ENCODE results near the gene GPSM3. TPM values are rescaled to one million over a fixed set of nuclear protein-coding genes. Genes with fewer than 3 reads are reported as not detected.

The GPSM3 gene
- total RNA-seq, 5 donors from 2014 or later (not counting 1 experiment from before 2014, with no cell fraction given) = 267 to 311 (median 274) TPM

GRCh38 chr6:32177183-32177787 lies 15.2 kb downstream of the GPSM3 start:
- Mint-ChIP-seq H3K4me1 (peaks cover 79 to 88% (median 83%) of the 10 kb centered on the region in 3 donors), H3K27ac (peak overlapping the region; percentile 96 to 99), H3K4me3 (peak overlapping the region; percentile 92 to 98 (median 95)), H3K27me3 (no peaks in the 10 kb centered on the region), H3K9me3 (no peaks in the 10 kb centered on the region), H3K36me3 (peaks cover 17% of the 10 kb centered on the region)
- Histone ChIP-seq H3K27ac (ENCODE audit: low read length) (peak overlapping the region; percentile 94), H3K4me1 (ENCODE audit: control insufficient read depth in 1 of 2, extremely low read depth in 1 of 2, insufficient read depth in 2 of 2, low read length in 2 of 2) (peaks cover 46 to 65% of the 10 kb centered on the region in 2 experiments), H3K36me3 (ENCODE audit: control insufficient read depth in 2 of 2, extremely low read depth in 1 of 2, insufficient read depth in 1 of 2, low read length in 1 of 2) (peaks cover 0 to 23% of the 10 kb centered on the region in 2 donors), H3K4me3 (ENCODE audit: control insufficient read depth in 1 of 2, extremely low read depth in 1 of 2, low read length in 1 of 2) (peak overlapping the region; percentile 82 to 83), H3K27me3 (replicated peaks in 1 of 2; ENCODE audit: control insufficient read depth in 2 of 2, extremely low read depth in 1 of 2, insufficient read depth in 2 of 2, low read length in 1 of 2) (no peaks in the 10 kb centered on the region), H3K9me3 (no peaks in the 10 kb centered on the region)
- CTCF ChIA-PET = interaction anchor here in 1 of 2 donors (0.6 to 1.4 kb wide), 5 partner anchors 16 to 1019 kb away, joined by 3 to 6 read pairs (median 3); partner anchors contain the start of genes ATF6B, FKBPL, GPSM3 and TCF19
- DNase-seq (peak in 5 of 35 experiments; percentile 11 to 36 (median 18)), ATAC-seq (replicated peaks in 1 of 4) (peak in 3 of 4 experiments; percentile 0 to 5 (median 4))
- POLR2A ChIA-PET = interaction anchor here in 1 of 2 donors (1.1 kb wide), 1 partner anchor 16 kb away, joined by 3 read pairs; the partner anchor contains the start of gene GPSM3
- WGBS (ENCODE audit: insufficient coverage) = under 1% methylated on average over 13 of the region's 20 CpGs

DNA sequence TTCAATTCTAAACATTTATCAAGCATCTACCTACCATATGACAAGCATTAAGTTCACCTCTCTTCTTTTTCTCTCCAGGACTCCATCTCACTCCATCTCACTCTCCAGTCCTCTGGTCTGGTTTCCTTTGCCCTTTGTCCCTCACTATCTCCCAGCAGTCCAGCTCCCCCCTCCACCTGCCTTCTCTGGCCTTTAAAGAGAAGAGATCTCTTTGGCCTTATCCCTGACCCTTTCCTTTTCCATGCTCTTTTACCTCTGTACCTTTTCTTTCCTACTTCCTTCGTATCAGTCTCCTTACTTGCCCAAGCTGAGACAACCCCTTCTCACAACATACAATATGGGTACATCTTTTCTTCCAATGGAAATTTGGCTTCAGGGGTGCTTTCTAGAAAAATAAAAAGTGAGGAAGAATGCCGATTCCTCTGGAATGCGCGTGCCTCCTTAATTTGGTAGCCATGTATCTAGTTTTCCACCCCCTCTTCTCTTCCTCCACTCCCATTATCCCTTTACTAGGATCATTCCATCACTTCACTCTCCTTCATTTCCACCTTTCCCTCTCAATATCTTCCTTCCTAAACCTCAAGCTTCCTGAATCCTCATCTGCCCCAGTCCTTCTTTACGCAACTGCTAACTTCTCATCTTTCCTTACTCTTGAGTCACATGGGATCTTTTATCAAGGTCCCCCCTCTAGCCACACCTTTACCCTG lies 15.8 kb downstream of the GPSM3 start:
- Mint-ChIP-seq H3K27ac (peak overlapping the region; percentile 96 to 99), H3K36me3 (peaks cover 17% of the 10 kb centered on the region), H3K4me3 (peak overlapping the region; percentile 92 to 98 (median 95)), H3K27me3 (no peaks in the 10 kb centered on the region), H3K4me1 (peaks cover 79 to 88% (median 83%) of the 10 kb centered on the region in 3 donors), H3K9me3 (no peaks in the 10 kb centered on the region)
- peaks cover 0 to 17% of the 10 kb centered on the region in 2 donors for H3K36me3 ChIP-seq (ENCODE audit: control insufficient read depth in 2 of 2, extremely low read depth in 1 of 2, insufficient read depth in 1 of 2, low read length in 1 of 2)
- ChIA-PET CTCF (interaction anchor here in 1 of 2 donors (0.6 to 1.4 kb wide), 6 partner anchors 16 to 70 kb away, joined by 3 to 6 read pairs (median 3); partner anchors contain the start of genes ATF6B, FKBPL and GPSM3), POLR2A (no interaction called here)
- no peaks in the 10 kb centered on the region for H3K27me3 ChIP-seq (replicated peaks in 1 of 2; ENCODE audit: control insufficient read depth in 2 of 2, extremely low read depth in 1 of 2, insufficient read depth in 2 of 2, low read length in 1 of 2)
- no peak for DNase-seq
- WGBS (ENCODE audit: insufficient coverage) = 70% methylated on average over 2 of the region's 5 CpGs
- H3K9me3 ChIP-seq = no peaks in the 10 kb centered on the region
- ATAC-seq (replicated peaks in 1 of 4) = no peak
- peak overlapping the region; percentile 82 to 83 for H3K4me3 ChIP-seq (ENCODE audit: control insufficient read depth in 1 of 2, extremely low read depth in 1 of 2, low read length in 1 of 2)
- H3K4me1 ChIP-seq (ENCODE audit: control insufficient read depth in 1 of 2, extremely low read depth in 1 of 2, insufficient read depth in 2 of 2, low read length in 2 of 2) = peaks cover 46 to 61% of the 10 kb centered on the region in 2 experiments
- peak overlapping the region; percentile 94 for H3K27ac ChIP-seq (ENCODE audit: low read length)

DNA sequence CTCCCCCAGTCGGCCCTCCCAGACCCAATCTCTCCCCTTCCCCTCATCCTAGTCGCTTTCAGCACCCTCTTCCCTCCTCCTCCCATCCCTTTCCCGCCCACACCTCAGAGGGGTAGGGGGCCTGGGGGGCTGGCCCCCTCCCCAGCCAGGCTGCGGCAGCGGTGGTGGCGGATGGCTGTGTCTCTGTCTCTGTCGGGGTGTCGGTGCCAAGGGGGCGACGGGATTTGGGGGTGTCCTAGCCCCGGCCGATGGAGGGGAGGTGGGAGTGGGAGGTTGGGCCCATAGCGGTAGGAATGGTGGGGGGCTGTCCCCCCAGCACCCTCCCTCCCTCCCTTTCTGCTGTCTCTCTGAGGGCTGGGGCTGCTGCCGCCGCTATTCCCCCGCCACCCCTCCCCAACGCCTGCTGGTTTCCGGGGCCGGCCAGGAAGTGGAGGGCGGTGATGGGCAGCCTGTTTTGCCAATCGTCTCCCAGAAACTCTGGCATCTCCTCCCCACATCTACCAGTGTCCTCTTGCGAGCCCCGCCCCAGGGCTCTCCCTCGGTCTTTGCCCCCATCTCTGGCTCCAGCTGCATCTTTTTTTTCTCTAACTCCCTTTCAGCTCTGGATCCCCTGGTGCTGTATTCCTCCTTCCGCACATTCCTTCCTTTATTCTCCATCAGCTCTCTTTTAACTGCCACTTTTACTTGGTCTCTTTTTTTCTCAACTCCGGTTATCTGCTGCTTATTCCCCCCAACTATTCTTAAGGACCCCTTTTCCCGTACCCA lies 16.6 kb downstream of the GPSM3 start, which contains the start of gene AGPAT1:
Gene AGPAT1, minus strand, starts transcription at position 374 of the 765 bp plus-strand sequence. CDS start 4,588 bp downstream, outside the sequence.
- Mint-ChIP-seq H3K27ac (peak within 1 kb of the TSS; percentile 96 to 99), H3K27me3 (no peaks in the 10 kb centered on the region), H3K9me3 (no peaks in the 10 kb centered on the region), H3K36me3 (peaks cover 13% of the 10 kb centered on the region), H3K4me1 (peaks cover 77 to 87% (median 80%) of the 10 kb centered on the region in 3 donors), H3K4me3 (peak within 1 kb of the TSS; percentile 92 to 98 (median 95))
- peaks cover 46 to 61% of the 10 kb centered on the region in 2 experiments for H3K4me1 ChIP-seq (ENCODE audit: control insufficient read depth in 1 of 2, extremely low read depth in 1 of 2, insufficient read depth in 2 of 2, low read length in 2 of 2)
- peaks cover 0 to 13% of the 10 kb centered on the region in 2 donors for H3K36me3 ChIP-seq (ENCODE audit: control insufficient read depth in 2 of 2, extremely low read depth in 1 of 2, insufficient read depth in 1 of 2, low read length in 1 of 2)
- no peaks in the 10 kb centered on the region for H3K27me3 ChIP-seq (replicated peaks in 1 of 2; ENCODE audit: control insufficient read depth in 2 of 2, extremely low read depth in 1 of 2, insufficient read depth in 2 of 2, low read length in 1 of 2)
- H3K27ac ChIP-seq (ENCODE audit: low read length) = peak within 1 kb of the TSS; percentile 94
- ATAC-seq (replicated peaks in 1 of 4) (peak; percentile 48 to 55 (median 50)), DNase-seq (peak; percentile 89 to 98 (median 96))
- POLR2A ChIA-PET = no interaction called here
- H3K4me3 ChIP-seq (ENCODE audit: control insufficient read depth in 1 of 2, extremely low read depth in 1 of 2, low read length in 1 of 2) = peak within 1 kb of the TSS; percentile 82 to 83
- 1% methylated on average over 14 of the region's 27 CpGs for WGBS (ENCODE audit: insufficient coverage)
- CTCF ChIA-PET = interaction anchor here in 1 of 2 donors (0.6 kb wide), 1 partner anchor 20 kb away, joined by 4 read pairs; no protein-coding TSS in a partner anchor
- H3K9me3 ChIP-seq = no peaks in the 10 kb centered on the region

- DNase-seq = no peak
- no peak for ATAC-seq (replicated peaks in 1 of 4)
- ChIA-PET CTCF (no interaction called here), POLR2A (no interaction called here)
- H3K4me3 Mint-ChIP-seq = peak overlapping the region; percentile 92 to 98 (median 95)
- H3K4me1 ChIP-seq (ENCODE audit: control insufficient read depth in 1 of 2, extremely low read depth in 1 of 2, insufficient read depth in 2 of 2, low read length in 2 of 2) = peaks cover 46 to 61% of the 10 kb centered on the region in 2 experiments
- peaks cover 71 to 85% (median 74%) of the 10 kb centered on the region in 3 donors for H3K4me1 Mint-ChIP-seq
- no peaks in the 10 kb centered on the region for H3K9me3 ChIP-seq
- WGBS (ENCODE audit: insufficient coverage) = no CpG with 5 or more reads among the region's 2 CpGs
- no peaks in the 10 kb centered on the region for H3K27me3 ChIP-seq (replicated peaks in 1 of 2; ENCODE audit: control insufficient read depth in 2 of 2, extremely low read depth in 1 of 2, insufficient read depth in 2 of 2, low read length in 1 of 2)
- H3K27ac ChIP-seq (ENCODE audit: low read length) = peak overlapping the region; percentile 69
- peaks cover 13% of the 10 kb centered on the region for H3K36me3 Mint-ChIP-seq
- H3K27me3 Mint-ChIP-seq = no peaks in the 10 kb centered on the region
- H3K27ac Mint-ChIP-seq = peak overlapping the region; percentile 74 to 78
- peaks cover 3 to 16% of the 10 kb centered on the region in 2 donors for H3K36me3 ChIP-seq (ENCODE audit: control insufficient read depth in 2 of 2, extremely low read depth in 1 of 2, insufficient read depth in 1 of 2, low read length in 1 of 2)
- peak overlapping the region; percentile 82 to 83 for H3K4me3 ChIP-seq (ENCODE audit: control insufficient read depth in 1 of 2, extremely low read depth in 1 of 2, low read length in 1 of 2)
- H3K9me3 Mint-ChIP-seq = no peaks in the 10 kb centered on the region
Measured at GRCh38 chr6:32175322-32175710, 17.1 kb downstream of the GPSM3 start.

- H3K27ac ChIP-seq (ENCODE audit: low read length) = no peak overlapping the region
- POLR2A ChIA-PET = no interaction called here
Measured at GRCh38 chr6:32174416-32174815, 18.0 kb downstream of the GPSM3 start.

More at GRCh38 chr6:32174416-32174815, 18.0 kb downstream of the GPSM3 start:
- no peaks in the 10 kb centered on the region for H3K9me3 Mint-ChIP-seq
- H3K36me3 Mint-ChIP-seq = peaks cover 17% of the 10 kb centered on the region
- H3K4me1 ChIP-seq (ENCODE audit: control insufficient read depth in 1 of 2, extremely low read depth in 1 of 2, insufficient read depth in 2 of 2, low read length in 2 of 2) = peaks cover 46 to 54% of the 10 kb centered on the region in 2 experiments
- 100% methylated on average over 1 of the region's 1 CpG for WGBS (ENCODE audit: insufficient coverage)
- H3K27me3 Mint-ChIP-seq = no peaks in the 10 kb centered on the region
- H3K4me3 ChIP-seq (ENCODE audit: control insufficient read depth in 1 of 2, extremely low read depth in 1 of 2, low read length in 1 of 2) = no peak overlapping the region
- no peaks in the 10 kb centered on the region for H3K27me3 ChIP-seq (replicated peaks in 1 of 2; ENCODE audit: control insufficient read depth in 2 of 2, extremely low read depth in 1 of 2, insufficient read depth in 2 of 2, low read length in 1 of 2)
- DNase-seq (no peak), ATAC-seq (replicated peaks in 1 of 4) (no peak)
- CTCF ChIA-PET = no interaction called here
- H3K4me3 Mint-ChIP-seq = peak overlapping the region; percentile 92 to 98 (median 95)
- H3K4me1 Mint-ChIP-seq = peaks cover 62 to 76% (median 65%) of the 10 kb centered on the region in 3 donors
- peak overlapping the region; percentile 4 to 81 for H3K27ac Mint-ChIP-seq
- no peaks in the 10 kb centered on the region for H3K9me3 ChIP-seq
- peaks cover 3 to 18% of the 10 kb centered on the region in 2 donors for H3K36me3 ChIP-seq (ENCODE audit: control insufficient read depth in 2 of 2, extremely low read depth in 1 of 2, insufficient read depth in 1 of 2, low read length in 1 of 2)
